HEK293 (cell line): Measurements from ENCODE around the gene ASB8.

Experiments used
- CTCF ChIA-PET: fragments of 350-600 bp; formaldehyde crosslinking; extraction: SDS; loops from one replicate; lab custom pipeline; 2021; ENCODE audit warnings: antibody characterized with exemption; lab: Yijun Ruan, JAX
- POLR2A ChIA-PET: fragments of 300-600 bp; formaldehyde crosslinking; extraction: SDS; loops from one replicate; lab custom pipeline; 2020; ENCODE audit warnings: antibody characterized with exemption, inconsistent platforms; lab: Yijun Ruan, JAX
- H3K27ac ChIP-seq: fragments of 200-500 bp; sonication (Bioruptor generic); 2 replicates; pipeline ENCODE4 v1.5.1; 2014; ENCODE audit warnings: low read depth, low read length, control low read depth, inconsistent platforms; ENCODE audit errors: extremely low read depth
- H3K36me3 ChIP-seq, 2 experiments: fragments of 200-500 bp in 1 of 2; sonication (Bioruptor generic) in 1 of 2; 1 replicate in 1 of 2; 2 replicates in 1 of 2; pipeline ENCODE4 v1.5.1; 2014 to 2017; ENCODE audit warnings: inconsistent platforms in 2 of 2, low read length in 2 of 2; ENCODE audit not compliant: control insufficient read depth in 2 of 2, insufficient read depth in 1 of 2
- H3K4me1 ChIP-seq: fragments of 200-500 bp; sonication (Bioruptor generic); 2 replicates; pipeline ENCODE4 v1.5.1; 2014; ENCODE audit warnings: mild to moderate bottlenecking, low read length, inconsistent platforms; ENCODE audit not compliant: control insufficient read depth, insufficient read depth
- H3K4me3 ChIP-seq: 2 replicates; pipeline ENCODE4 v1.5.1; 2011; ENCODE audit warnings: low read depth, mild to moderate bottlenecking, control low read depth, low read length, moderate library complexity
- H3K9me3 ChIP-seq: fragments of 200-500 bp; sonication (Bioruptor generic); 2 replicates; pipeline ENCODE4 v1.5.1; 2014; ENCODE audit warnings: low read depth, low read length, inconsistent platforms; ENCODE audit not compliant: control insufficient read depth, insufficient read depth
- KLF10 ChIP-seq: fragments of 450-650 bp; IDR thresholded peaks from 2 replicates; pipeline ENCODE4 v1.5.1; 2018; ENCODE audit warnings: missing biosample characterization, mild to moderate bottlenecking, missing genetic modification characterization
- KLF9 ChIP-seq: fragments of 450-650 bp; formaldehyde crosslinking; IDR thresholded peaks from 2 replicates; pipeline ENCODE4 v1.5.1; 2016; ENCODE audit warnings: missing biosample characterization, missing genetic modification characterization, low read depth
- PRDM1 ChIP-seq: fragments of 450-650 bp; formaldehyde crosslinking; IDR thresholded peaks from 2 replicates; pipeline ENCODE4; 2016; ENCODE audit warnings: missing biosample characterization, missing genetic modification characterization
- SP2 ChIP-seq: fragments of 450-650 bp; formaldehyde crosslinking; IDR thresholded peaks from 2 replicates; pipeline ENCODE4 v1.5.1; 2016; ENCODE audit warnings: missing biosample characterization, missing genetic modification characterization
- SP3 ChIP-seq: fragments of 450-650 bp; formaldehyde crosslinking; IDR thresholded peaks from 2 replicates; pipeline ENCODE4 v1.5.1; 2016; ENCODE audit warnings: missing biosample characterization, missing genetic modification characterization
- YY1 ChIP-seq: fragments of 450-650 bp; formaldehyde crosslinking; IDR thresholded peaks from 2 replicates; pipeline ENCODE4 v1.5.1; 2018; ENCODE audit warnings: missing biosample characterization, missing genetic modification characterization
- ZNF138 ChIP-seq: fragments of 450-650 bp; formaldehyde crosslinking; IDR thresholded peaks from 2 replicates; pipeline ENCODE4 v1.5.1; 2016; ENCODE audit warnings: missing biosample characterization, missing genetic modification characterization, borderline replicate concordance
- ZNF169 ChIP-seq: fragments of 450-650 bp; formaldehyde crosslinking; IDR thresholded peaks from 2 replicates; pipeline ENCODE4 v1.5.1; 2016; ENCODE audit warnings: missing biosample characterization, missing genetic modification characterization
- ZNF324 ChIP-seq: fragments of 450-650 bp; formaldehyde crosslinking; IDR thresholded peaks from 2 replicates; pipeline ENCODE4 v1.5.1; 2016; ENCODE audit warnings: missing biosample characterization, missing genetic modification characterization
- ZNF366 ChIP-seq: fragments of 450-650 bp; formaldehyde crosslinking; conservative IDR thresholded peaks from 2 replicates; pipeline ENCODE4 v1.5.1; 2016; ENCODE audit warnings: missing biosample characterization, missing genetic modification characterization
- ZNF394 ChIP-seq: fragments of 450-650 bp; formaldehyde crosslinking; IDR thresholded peaks from 2 replicates; pipeline ENCODE4 v1.5.1; 2016; ENCODE audit warnings: missing biosample characterization, missing genetic modification characterization, mild to moderate bottlenecking, moderate library complexity, borderline replicate concordance
- ZNF501 ChIP-seq: fragments of 450-650 bp; formaldehyde crosslinking; IDR thresholded peaks from 2 replicates; pipeline ENCODE4 v1.5.1; 2016; ENCODE audit warnings: missing biosample characterization, missing genetic modification characterization
- ZNF560 ChIP-seq: fragments of 450-650 bp; formaldehyde crosslinking; IDR thresholded peaks from 2 replicates; pipeline ENCODE4 v1.5.1; 2017; ENCODE audit warnings: missing biosample characterization, missing genetic modification characterization, borderline replicate concordance
- ZNF600 ChIP-seq: fragments of 450-650 bp; formaldehyde crosslinking; IDR thresholded peaks from 2 replicates; pipeline ENCODE4 v1.5.1; 2016; ENCODE audit warnings: missing biosample characterization, missing genetic modification characterization
- ZNF654 ChIP-seq: fragments of 450-650 bp; formaldehyde crosslinking; IDR thresholded peaks from 2 replicates; pipeline ENCODE4 v1.5.1; 2016; ENCODE audit warnings: low read depth, missing biosample characterization, missing genetic modification characterization
- ZNF701 ChIP-seq: fragments of 450-650 bp; formaldehyde crosslinking; IDR thresholded peaks from 2 replicates; pipeline ENCODE4 v1.5.1; 2016; ENCODE audit warnings: missing biosample characterization, missing genetic modification characterization
- ZNF707 ChIP-seq: fragments of 450-650 bp; formaldehyde crosslinking; IDR thresholded peaks from 2 replicates; pipeline ENCODE4 v1.5.1; 2016; ENCODE audit warnings: missing biosample characterization, missing genetic modification characterization
- ZNF776 ChIP-seq: fragments of 450-650 bp; formaldehyde crosslinking; IDR thresholded peaks from 2 replicates; pipeline ENCODE4 v1.5.0; 2017; ENCODE audit warnings: missing biosample characterization, missing genetic modification characterization, borderline replicate concordance
- TF ChIP-seq, protein P1 (sequence below): fragments of 450-650 bp; formaldehyde crosslinking; IDR thresholded peaks from 2 replicates; pipeline ENCODE4 v1.5.1; 2016; ENCODE audit warnings: missing biosample characterization, missing genetic modification characterization
- TF ChIP-seq, protein P2 (sequence below): fragments of 450-650 bp; formaldehyde crosslinking; IDR thresholded peaks from 2 replicates; pipeline ENCODE4 v1.5.1; 2017; ENCODE audit warnings: missing biosample characterization, missing genetic modification characterization
- TF ChIP-seq, protein P3 (sequence below): fragments of 450-650 bp; formaldehyde crosslinking; IDR thresholded peaks from 2 replicates; pipeline ENCODE4 v1.5.1; 2016; ENCODE audit warnings: missing biosample characterization, missing genetic modification characterization, low read depth
- TF ChIP-seq, protein P4 (sequence below): fragments of 450-650 bp; formaldehyde crosslinking; IDR thresholded peaks from 2 replicates; pipeline ENCODE4 v1.5.1; 2017; ENCODE audit warnings: missing biosample characterization, missing genetic modification characterization
- TF ChIP-seq, protein P5 (sequence below): fragments of 450-650 bp; IDR thresholded peaks from 2 replicates; pipeline ENCODE4 v1.5.1; 2018; ENCODE audit warnings: missing biosample characterization, missing genetic modification characterization
- TF ChIP-seq, protein P6 (sequence below): sonication (generic); formaldehyde crosslinking; IDR thresholded peaks from 2 replicates; pipeline ENCODE4 v1.8.1; 2022; ENCODE audit warnings: mild to moderate bottlenecking, moderate library complexity, missing genetic modification reagents
- TF ChIP-seq, protein P7 (sequence below): fragments of 450-650 bp; formaldehyde crosslinking; IDR thresholded peaks from 2 replicates; pipeline ENCODE4 v1.5.1; 2017; ENCODE audit warnings: missing biosample characterization, mild to moderate bottlenecking, missing genetic modification characterization, moderate library complexity

The ASB8 gene

DNA sequence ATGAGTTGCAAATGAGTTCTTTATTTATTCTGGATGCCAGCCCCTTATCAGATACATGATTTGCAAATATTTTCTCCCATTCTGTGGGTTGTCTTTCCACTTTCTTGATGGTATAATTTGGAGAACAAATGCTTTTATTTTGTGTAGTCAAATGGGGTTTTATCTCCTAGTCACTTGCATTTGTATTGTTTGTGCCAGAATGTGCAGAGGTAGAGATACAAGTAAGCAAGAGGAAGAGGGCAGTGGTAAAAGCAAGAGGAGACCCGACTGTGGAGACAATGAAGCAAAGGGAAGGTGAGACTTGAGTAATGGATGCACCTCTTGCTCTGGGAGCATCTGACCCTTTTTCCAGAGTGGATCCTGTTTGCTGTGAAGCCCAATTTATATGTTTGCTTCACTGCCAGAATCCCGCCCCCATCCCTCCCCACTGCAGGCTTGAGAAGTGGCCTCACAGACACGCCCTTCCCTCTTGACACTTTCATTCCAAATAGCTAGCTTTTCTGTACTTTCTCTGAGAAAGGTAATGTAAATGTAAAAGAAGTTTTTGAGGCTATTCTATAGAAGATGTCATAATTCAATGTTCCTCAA is 38.9 kb downstream of the ASB8 start:
- CTCF ChIA-PET: interaction anchor here (1.8 kb wide), 1 partner anchor 9 kb away, joined by 4 read pairs; no protein-coding TSS in a partner anchor
- Histone ChIP-seq H3K9me3 (no peaks in the 10 kb centered on the region), H3K27ac (no peak overlapping the region; the same call in 1 of the 2 replicates), H3K4me3 (peak overlapping the region; percentile 59; the same call in 1 of the 2 replicates), H3K36me3 (peaks cover 0 to 12% of the 10 kb centered on the region in 2 experiments; a peak in 1 of 3 replicates), H3K4me1 (peaks cover 14% of the 10 kb centered on the region)
- POLR2A ChIA-PET: interaction anchor here (0.5 to 2.2 kb wide), 4 partner anchors 8 to 673 kb away, joined by 3 to 24 read pairs (median 18); partner anchors contain the start of genes ASB8 and SENP1
- TF ChIP-seq PRDM1 (tag by site-specific recombination): peak; percentile 87
- TF ChIP-seq, protein P1, sequence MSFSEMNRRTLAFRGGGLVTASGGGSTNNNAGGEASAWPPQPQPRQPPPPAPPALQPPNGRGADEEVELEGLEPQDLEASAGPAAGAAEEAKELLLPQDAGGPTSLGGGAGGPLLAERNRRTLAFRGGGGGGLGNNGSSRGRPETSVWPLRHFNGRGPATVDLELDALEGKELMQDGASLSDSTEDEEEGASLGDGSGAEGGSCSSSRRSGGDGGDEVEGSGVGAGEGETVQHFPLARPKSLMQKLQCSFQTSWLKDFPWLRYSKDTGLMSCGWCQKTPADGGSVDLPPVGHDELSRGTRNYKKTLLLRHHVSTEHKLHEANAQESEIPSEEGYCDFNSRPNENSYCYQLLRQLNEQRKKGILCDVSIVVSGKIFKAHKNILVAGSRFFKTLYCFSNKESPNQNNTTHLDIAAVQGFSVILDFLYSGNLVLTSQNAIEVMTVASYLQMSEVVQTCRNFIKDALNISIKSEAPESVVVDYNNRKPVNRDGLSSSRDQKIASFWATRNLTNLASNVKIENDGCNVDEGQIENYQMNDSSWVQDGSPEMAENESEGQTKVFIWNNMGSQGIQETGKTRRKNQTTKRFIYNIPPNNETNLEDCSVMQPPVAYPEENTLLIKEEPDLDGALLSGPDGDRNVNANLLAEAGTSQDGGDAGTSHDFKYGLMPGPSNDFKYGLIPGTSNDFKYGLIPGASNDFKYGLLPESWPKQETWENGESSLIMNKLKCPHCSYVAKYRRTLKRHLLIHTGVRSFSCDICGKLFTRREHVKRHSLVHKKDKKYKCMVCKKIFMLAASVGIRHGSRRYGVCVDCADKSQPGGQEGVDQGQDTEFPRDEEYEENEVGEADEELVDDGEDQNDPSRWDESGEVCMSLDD (tag by site-specific recombination): no peak
- TF ChIP-seq, protein P2, sequence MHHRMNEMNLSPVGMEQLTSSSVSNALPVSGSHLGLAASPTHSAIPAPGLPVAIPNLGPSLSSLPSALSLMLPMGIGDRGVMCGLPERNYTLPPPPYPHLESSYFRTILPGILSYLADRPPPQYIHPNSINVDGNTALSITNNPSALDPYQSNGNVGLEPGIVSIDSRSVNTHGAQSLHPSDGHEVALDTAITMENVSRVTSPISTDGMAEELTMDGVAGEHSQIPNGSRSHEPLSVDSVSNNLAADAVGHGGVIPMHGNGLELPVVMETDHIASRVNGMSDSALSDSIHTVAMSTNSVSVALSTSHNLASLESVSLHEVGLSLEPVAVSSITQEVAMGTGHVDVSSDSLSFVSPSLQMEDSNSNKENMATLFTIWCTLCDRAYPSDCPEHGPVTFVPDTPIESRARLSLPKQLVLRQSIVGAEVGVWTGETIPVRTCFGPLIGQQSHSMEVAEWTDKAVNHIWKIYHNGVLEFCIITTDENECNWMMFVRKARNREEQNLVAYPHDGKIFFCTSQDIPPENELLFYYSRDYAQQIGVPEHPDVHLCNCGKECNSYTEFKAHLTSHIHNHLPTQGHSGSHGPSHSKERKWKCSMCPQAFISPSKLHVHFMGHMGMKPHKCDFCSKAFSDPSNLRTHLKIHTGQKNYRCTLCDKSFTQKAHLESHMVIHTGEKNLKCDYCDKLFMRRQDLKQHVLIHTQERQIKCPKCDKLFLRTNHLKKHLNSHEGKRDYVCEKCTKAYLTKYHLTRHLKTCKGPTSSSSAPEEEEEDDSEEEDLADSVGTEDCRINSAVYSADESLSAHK (tag by site-specific recombination): no peak
- no peak for TF ChIP-seq ZNF707 (tag by site-specific recombination)
- TF ChIP-seq KLF9 (tag by site-specific recombination): 0 out of 2 replicates have a peak, but pooled peaks have one; percentile 30
- TF ChIP-seq ZNF501: no peak
- TF ChIP-seq, protein P3, sequence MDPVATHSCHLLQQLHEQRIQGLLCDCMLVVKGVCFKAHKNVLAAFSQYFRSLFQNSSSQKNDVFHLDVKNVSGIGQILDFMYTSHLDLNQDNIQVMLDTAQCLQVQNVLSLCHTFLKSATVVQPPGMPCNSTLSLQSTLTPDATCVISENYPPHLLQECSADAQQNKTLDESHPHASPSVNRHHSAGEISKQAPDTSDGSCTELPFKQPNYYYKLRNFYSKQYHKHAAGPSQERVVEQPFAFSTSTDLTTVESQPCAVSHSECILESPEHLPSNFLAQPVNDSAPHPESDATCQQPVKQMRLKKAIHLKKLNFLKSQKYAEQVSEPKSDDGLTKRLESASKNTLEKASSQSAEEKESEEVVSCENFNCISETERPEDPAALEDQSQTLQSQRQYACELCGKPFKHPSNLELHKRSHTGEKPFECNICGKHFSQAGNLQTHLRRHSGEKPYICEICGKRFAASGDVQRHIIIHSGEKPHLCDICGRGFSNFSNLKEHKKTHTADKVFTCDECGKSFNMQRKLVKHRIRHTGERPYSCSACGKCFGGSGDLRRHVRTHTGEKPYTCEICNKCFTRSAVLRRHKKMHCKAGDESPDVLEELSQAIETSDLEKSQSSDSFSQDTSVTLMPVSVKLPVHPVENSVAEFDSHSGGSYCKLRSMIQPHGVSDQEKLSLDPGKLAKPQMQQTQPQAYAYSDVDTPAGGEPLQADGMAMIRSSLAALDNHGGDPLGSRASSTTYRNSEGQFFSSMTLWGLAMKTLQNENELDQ: no peak
- no peak for TF ChIP-seq ZNF169 (tag by site-specific recombination)
- TF ChIP-seq ZNF654: no peak
- no peak for TF ChIP-seq YY1
- peak; percentile 5 for TF ChIP-seq SP3 (tag by site-specific recombination)
- TF ChIP-seq, protein P4, sequence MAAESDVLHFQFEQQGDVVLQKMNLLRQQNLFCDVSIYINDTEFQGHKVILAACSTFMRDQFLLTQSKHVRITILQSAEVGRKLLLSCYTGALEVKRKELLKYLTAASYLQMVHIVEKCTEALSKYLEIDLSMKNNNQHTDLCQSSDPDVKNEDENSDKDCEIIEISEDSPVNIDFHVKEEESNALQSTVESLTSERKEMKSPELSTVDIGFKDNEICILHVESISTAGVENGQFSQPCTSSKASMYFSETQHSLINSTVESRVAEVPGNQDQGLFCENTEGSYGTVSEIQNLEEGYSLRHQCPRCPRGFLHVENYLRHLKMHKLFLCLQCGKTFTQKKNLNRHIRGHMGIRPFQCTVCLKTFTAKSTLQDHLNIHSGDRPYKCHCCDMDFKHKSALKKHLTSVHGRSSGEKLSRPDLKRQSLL (tag by site-specific recombination): no peak
- TF ChIP-seq, protein P5, sequence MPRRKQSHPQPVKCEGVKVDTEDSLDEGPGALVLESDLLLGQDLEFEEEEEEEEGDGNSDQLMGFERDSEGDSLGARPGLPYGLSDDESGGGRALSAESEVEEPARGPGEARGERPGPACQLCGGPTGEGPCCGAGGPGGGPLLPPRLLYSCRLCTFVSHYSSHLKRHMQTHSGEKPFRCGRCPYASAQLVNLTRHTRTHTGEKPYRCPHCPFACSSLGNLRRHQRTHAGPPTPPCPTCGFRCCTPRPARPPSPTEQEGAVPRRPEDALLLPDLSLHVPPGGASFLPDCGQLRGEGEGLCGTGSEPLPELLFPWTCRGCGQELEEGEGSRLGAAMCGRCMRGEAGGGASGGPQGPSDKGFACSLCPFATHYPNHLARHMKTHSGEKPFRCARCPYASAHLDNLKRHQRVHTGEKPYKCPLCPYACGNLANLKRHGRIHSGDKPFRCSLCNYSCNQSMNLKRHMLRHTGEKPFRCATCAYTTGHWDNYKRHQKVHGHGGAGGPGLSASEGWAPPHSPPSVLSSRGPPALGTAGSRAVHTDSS (tag by site-specific recombination): no peak
- TF ChIP-seq, protein P6, sequence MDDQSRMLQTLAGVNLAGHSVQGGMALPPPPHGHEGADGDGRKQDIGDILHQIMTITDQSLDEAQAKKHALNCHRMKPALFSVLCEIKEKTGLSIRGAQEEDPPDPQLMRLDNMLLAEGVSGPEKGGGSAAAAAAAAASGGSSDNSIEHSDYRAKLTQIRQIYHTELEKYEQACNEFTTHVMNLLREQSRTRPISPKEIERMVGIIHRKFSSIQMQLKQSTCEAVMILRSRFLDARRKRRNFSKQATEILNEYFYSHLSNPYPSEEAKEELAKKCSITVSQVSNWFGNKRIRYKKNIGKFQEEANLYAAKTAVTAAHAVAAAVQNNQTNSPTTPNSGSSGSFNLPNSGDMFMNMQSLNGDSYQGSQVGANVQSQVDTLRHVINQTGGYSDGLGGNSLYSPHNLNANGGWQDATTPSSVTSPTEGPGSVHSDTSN (CRISPR knock-in tag): no peak
- TF ChIP-seq ZNF560 (tag by site-specific recombination): no peak
- TF ChIP-seq ZNF366 (tag by site-specific recombination): no peak
- TF ChIP-seq ZNF394: no peak
- TF ChIP-seq ZNF776: no peak
- TF ChIP-seq, protein P7, sequence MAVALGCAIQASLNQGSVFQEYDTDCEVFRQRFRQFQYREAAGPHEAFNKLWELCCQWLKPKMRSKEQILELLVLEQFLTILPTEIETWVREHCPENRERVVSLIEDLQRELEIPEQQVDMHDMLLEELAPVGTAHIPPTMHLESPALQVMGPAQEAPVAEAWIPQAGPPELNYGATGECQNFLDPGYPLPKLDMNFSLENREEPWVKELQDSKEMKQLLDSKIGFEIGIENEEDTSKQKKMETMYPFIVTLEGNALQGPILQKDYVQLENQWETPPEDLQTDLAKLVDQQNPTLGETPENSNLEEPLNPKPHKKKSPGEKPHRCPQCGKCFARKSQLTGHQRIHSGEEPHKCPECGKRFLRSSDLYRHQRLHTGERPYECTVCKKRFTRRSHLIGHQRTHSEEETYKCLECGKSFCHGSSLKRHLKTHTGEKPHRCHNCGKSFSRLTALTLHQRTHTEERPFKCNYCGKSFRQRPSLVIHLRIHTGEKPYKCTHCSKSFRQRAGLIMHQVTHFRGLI: no peak
- no peak for TF ChIP-seq ZNF324 (tag by site-specific recombination)
- no peak for TF ChIP-seq ZNF138
- TF ChIP-seq ZNF701 (tag by site-specific recombination): no peak
- TF ChIP-seq SP2 (tag by site-specific recombination): peak; percentile 10
- TF ChIP-seq ZNF600 (tag by site-specific recombination): no peak
- TF ChIP-seq KLF10 (tag by site-specific recombination): no peak
